HCT116 (cell line): ENCODE results near the gene DNAJC7.

ENCODE experiments used
- CTCF ChIP-seq, 3 experiments: fragments of 200-600 bp in 1 of 3; sonication (generic) in 1 of 3; IDR thresholded peaks in 2 of 3; conservative IDR thresholded peaks in 1 of 3; 2 replicates each; pipeline ENCODE4 v1.5.1; 2012 to 2017; ENCODE audit warnings: low read depth in 2 of 3, low read length in 2 of 3, antibody characterized with exemption in 1 of 3, borderline replicate concordance in 1 of 3, control low read depth in 1 of 3, mild to moderate bottlenecking in 1 of 3, mixed read lengths in 1 of 3, mixed run types in 1 of 3, moderate library complexity in 1 of 3; ENCODE audit not compliant: insufficient read depth in 1 of 3
- FOSL1 ChIP-seq: IDR thresholded peaks from 2 replicates; pipeline ENCODE4 v1.6.1; 2012; ENCODE audit warnings: low read depth
- MAX ChIP-seq: IDR thresholded peaks from 2 replicates; pipeline ENCODE4 v1.6.1; 2012
- POLR2A ChIP-seq: IDR thresholded peaks from 2 replicates; pipeline ENCODE4 v1.7.0; 2011; ENCODE audit warnings: borderline replicate concordance; ENCODE audit not compliant: insufficient read depth, insufficient read length; ENCODE audit errors: extremely low read depth
- RAD21 ChIP-seq: IDR thresholded peaks from 2 replicates; pipeline ENCODE4 v1.6.1; 2012; ENCODE audit warnings: low read depth, mild to moderate bottlenecking
- ZFX ChIP-seq: fragments of 450-650 bp; IDR thresholded peaks from 2 replicates; pipeline ENCODE4 v1.6.1; 2017

GRCh38 chr17:42052346-42052877 lies 35.2 kb upstream of the DNAJC7 start:
- TF ChIP-seq CTCF (IDR thresholded peaks at IDR 0.05 in 2 of 3, conservative IDR thresholded peaks at IDR 0.05 in 1 of 3; ENCODE audit: borderline replicate concordance in 1 of 3, insufficient read depth in 1 of 3, low read depth in 2 of 3, low read length in 2 of 3) (no peak), RAD21 (no peak), ZFX (no peak), FOSL1 (no peak), MAX (no peak), POLR2A (no peak)
